ENCODE measurements around the gene COL1A2.

Gene COL1A2

DNA sequence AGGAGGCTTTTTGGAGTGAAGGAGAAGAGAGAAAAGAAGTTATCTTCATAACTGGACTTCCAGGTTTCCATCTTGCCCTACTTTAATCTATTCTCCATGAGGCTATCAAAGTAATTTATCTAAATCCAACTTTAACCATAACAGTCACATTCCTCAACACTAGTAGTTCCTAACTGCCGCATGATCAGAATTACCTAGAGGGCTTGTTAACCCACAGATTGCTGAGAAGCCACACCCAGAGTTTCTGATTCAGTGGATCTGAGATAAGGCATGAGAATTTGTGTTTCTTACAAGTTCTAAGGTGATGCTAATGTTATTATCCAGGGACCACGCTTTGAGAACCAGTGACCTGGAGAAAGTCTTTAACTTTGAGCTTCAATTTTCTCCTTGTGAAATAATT is 8.3 kb upstream of the COL1A2 start:
- DNase-seq, result no peak

DNA sequence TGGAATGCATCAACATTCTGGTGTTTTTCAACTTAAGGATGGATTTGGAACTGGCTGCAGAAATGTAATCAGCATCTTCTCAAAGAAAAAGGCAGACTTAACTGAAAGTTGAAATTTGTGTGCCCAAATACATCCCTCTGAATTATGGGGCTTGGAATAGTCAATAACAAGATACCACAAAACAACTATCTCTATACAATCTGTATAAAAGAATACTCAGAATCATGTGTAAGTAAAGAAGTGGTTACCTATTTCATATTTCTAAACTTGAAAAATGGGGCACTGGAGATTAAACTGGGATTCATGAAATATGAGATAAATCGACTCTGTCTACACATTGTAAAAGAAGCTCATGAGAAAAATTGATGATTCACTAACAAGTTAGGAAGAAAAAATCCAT is 6.2 kb upstream of the COL1A2 start:
- no peak for DNase-seq

DNA sequence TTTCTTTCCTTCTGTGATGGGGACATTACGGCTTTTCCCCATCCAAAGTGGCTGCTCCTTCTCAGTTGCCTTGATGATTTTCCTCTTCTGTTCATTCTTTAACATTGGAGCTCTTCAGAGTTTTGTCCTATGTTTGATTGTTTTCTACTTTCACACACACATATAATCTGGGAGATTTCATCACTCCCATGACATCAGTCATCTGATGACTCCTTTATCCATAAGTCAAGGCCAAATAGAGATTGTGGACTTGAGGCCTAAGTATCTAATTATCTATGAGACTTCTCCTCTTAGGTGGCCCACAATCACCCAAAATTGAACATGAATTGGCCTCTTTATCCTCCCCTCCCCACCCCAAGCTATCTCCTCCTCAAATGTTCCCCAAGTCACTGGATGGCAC is 5.3 kb upstream of the COL1A2 start:
- DNase-seq, result no peak

DNA sequence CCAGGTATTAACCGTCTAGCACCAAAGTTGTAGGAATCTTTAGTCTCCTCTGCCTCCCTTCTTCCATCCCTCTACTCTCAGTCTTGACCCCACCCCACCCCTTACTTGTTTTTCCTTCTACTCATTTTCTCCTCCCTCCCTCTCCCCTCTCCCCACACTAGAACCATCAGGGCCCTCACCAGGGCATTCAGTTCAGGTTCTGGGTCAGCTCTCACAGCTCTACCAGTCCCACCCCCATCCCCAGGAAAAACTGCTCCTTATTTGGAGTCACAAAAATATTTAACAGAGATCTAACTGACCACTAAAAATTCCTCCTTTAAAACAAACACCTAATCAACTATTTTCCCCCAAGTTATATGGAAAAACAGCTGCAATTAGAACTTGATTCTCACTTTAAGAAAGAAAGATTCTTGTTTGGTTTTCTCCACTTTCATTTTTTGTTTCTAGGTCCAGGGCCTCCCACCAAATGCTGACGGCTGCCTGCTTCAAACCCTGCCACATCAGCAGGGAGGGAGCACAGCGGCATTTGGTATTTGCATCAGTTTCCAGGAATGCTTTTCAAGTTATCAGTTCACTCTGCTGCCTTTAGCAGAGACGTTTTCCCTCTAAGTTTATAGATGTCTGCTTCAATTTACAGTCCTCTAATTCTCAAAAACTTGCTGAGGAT is 2.8 kb upstream of the COL1A2 start:
- DNase-seq, result no peak

DNA sequence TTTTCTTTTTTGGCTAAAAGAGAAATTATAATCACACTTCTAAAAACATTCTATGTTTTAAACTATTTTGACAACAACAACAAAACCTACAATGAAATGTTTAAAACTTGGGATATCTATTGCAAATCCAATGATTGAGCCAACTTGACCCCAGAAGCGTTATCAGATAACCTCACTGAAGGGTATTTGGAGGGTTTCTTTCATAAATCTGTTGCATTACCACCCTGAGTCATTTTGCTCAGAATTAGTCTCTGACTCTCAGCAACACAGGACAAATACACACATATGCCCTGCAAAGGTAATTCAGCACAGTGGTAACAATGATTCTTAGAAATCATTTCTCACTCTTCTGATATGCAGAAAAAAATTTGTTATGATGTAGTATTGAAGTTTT is 2.3 kb upstream of the COL1A2 start:
- no peak for DNase-seq

DNA sequence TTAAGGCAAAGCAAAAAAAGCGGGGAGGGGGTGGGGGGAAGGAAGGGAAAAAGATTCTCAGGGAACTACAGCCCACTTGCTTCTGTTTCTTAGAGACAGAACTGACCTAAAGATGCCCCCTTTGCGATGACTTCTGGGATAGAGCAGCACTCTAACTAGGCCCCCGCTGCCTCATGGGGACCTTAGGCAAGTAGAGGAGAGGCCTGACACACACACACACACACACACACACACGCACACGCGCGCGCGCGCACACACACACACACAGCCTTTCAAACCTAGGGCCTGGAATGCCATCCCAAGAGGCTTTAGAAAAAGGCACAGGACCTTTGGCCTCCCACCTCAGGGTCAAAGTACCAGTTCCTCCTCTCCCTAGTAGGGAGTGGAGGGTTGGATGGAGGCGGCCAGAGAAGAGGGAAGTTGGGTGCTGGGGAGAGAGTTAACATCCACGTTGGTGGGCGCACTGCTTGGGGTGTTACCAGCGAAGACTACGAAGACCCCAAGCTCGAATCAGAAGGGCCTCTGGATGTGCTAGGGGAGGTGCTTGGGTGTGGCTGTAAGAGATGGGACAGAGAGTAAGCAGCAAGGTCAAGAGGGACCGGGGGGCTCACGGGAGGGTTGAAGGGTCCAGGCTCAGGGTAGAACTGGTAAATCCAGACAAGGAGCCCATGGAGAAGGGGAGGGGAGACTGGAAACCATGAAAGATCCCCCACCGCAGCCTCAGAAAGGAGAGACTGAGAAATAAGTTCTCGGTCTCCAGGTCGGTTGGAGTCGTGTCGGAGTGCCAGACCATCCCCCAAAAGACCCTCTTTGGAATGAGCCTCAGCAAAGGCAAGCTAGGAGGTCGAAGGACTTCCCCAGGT is 1.2 kb upstream of the COL1A2 start:
- no peak for DNase-seq

DNA sequence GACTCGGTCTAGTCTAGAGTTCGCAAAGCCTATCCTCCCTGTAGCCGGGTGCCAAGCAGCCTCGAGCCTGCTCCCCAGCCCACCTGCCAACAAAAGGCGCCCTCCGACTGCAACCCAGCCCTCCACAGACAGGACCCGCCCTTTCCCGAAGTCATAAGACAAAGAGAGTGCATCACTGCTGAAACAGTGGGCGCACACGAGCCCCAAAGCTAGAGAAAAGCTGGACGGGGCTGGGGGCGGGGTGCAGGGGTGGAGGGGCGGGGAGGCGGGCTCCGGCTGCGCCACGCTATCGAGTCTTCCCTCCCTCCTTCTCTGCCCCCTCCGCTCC is 622 bp upstream of the COL1A2 start:
- DNase-seq, result no peak

DNA sequence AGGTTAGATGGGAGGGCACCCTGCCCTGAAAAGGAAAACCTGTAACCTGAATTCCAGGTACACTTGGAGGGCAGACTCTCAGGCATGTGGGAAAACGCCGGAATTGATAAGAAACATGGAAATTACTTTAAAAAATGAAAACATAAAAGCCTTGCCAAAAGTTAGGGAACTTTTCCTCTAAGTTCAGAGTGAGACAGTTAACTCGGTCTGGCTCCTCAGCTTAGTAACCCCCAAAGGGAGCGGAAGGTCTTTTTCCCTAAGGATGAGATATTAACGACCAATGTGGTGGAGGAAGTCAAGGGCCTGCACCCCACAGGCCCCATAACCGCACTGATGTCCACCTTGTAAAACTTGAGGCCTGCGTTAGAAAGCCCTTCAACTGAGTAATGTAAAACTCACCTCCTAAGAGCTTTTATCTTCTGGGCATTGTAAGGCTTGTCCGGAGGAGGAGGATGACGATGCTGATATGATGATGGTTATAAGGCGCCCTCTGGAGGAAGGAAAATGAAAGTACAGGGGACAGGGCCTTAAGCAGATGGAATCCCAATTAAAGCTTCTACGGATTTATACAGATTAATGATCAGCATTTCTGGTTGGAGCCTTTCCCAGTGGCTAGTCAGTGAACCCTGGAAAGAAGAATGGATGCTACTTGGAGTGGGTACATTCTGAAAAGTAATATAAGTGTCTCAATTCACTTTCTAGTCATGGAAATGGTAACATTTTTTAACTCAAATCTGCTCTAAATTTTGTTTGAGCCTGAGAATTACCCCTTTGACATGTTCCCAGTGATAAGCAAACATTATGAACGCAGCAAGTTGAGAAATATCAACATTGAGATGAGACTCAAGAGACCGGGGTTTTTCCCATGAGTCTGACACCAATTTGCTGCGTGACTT is 694 bp downstream of the COL1A2 start:
- DNase-seq, result no peak

DNA sequence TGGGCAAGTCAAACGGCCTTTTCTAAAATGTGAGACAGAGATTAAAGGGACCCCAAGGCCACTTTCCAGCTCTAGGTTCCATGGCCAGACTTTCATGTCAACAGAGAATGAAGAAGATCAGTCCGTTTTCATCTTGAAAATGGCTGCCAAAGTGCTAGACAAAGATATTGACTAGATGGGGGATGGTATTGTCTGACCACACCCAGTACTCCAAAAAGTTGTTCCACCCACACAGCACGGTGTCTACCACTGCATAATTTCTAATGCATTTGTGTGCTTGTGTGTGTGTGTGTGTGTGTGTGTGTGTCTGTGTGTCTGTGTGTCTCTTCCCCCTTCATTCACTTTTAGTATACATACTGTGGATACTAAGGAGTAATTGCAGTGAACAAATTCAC is 1.3 kb downstream of the COL1A2 start:
- no peak for DNase-seq

DNA sequence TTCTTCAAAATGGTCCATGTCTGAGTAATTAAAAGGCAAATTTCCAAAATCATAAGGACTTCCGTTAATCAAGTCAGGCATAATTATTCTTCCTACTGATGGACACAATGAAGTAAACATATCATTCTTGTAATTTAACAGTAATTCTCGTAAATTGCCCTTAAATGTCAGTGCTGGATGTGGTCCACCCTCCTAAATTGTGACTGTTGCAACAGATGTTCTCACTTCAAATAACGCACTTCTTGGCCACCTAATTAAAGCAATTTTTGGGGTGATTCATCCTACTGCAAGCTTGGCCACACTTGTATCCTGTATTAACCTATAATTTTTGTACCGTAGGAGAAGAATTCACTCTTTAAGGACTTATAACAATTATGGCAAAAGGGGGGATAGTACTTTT is 1.9 kb downstream of the COL1A2 start:
- no peak for DNase-seq

DNA sequence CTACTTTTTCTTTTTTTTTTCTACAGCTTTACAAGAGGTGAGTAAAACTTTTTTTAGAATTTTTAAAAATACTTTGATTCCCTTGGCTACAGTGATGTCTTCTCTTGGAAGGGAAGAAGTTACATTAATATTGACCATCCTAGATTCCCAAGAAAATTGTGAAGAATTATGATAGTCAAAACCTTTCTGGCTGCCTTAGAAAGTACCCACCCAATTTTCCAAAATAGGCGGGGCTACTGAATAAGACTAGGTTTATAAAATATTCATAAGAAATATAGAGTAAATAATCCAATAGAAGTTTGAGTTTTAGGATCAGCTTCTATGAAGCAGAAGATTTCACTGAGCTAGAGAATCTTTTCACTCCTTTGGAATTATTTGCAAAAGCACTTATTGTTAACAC is 3.0 kb downstream of the COL1A2 start:
- no peak for DNase-seq

DNA sequence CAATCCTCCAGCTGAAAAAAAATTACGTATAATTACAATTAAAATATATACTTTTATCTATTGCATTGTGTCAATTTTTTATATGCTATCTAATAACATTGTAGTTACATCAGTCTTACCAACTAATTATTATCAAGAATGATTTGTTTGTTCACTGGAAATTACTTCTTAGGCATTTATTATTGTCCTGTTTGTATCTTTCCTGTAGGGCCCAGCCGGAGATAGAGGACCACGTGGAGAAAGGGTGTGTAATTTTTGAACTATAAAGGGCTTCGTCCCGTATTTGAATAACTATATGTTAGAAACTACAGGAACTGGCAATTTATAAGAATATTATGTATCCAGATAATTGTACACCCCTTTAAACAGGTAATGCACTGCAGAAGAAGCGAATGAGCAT is 4.1 kb downstream of the COL1A2 start:
- no peak for DNase-seq

DNA sequence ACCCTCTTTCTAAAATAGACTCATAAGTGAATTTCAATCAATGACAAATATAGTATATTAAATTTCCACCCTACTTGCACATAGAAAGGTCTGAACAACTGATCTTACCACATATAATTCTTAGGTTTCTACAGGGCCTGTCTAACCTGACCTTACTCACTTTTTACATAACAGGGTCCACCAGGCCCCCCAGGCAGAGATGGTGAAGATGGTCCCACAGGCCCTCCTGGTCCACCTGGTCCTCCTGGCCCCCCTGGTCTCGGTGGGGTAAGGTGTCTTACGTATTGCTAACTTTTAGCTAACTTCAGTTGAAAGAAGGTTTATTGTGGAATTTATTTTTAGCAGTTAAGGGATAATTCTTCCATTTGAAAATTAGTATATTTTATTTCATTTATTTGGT is 5.3 kb downstream of the COL1A2 start:
- DNase-seq, result no peak

DNA sequence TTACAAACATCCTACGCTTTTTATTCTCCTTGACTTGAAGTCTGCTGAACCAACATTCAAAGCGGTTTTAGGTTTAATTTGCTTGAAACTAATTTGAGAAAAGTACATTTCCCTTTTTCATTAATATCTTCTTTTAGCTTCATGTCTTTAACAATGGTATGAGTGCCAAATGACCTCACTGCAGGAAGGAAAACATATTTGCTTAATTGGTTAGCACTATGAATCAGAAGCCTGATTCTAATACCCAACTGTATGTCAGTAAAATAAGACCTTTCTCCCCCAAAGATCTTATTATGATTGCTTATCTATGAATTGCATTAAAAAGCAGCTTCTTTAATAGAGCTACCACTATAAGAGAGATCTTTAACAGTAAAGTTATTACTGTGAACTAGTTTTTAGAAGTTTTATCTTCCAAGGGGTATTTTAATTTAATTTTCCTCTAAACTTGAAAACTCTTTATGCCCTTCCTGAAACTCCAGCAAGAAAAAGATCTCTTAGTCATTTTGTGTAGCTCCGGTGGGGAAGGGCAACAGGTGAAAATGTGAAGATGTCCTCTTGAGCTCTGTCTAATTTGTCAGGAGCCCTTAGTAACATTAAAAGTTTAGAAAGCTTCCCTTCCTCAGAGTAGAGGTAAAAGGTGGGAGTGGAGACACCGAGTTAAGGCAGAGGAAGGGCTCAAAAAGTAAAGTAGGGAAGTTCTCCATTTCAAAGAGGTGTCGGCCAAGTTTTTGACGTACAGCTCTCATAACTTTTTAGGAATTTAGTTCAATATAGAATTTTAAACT is 6.1 kb downstream of the COL1A2 start:
- DNase-seq, result no peak

DNA sequence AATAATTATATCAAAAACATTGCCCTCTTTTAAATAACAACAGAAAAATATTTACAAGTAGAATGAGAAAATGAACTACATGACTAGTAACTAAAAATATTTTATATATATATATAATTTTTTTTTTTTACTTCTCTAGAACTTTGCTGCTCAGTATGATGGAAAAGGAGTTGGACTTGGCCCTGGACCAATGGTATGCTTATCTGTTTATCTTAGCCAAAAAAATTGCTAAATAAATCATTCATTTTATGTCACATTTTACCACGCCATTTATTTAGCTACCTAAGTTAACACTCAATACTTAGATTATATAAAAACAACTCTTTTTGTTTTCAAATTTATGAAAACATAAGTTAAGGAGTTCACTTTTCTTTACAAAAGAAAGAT is 6.7 kb downstream of the COL1A2 start:
- no peak for DNase-seq

DNA sequence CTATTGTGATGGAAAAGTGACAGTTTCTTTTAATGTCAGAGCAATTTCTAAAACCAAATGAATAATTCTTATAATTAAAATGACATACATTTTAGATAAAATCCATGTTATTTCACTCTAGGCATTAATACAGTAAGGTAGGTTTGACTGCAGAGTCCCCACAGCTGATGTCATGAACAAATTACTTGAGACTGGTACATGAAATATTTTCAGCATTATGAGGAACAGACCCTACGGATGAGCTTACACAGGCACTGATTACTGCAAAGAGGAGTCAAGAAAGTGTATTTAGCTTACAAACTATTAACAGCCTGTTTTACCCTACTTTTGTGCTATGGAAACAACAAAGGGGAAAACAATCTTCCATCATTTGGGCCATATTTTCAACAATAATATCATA is 8.9 kb downstream of the COL1A2 start:
- no peak for DNase-seq

DNA sequence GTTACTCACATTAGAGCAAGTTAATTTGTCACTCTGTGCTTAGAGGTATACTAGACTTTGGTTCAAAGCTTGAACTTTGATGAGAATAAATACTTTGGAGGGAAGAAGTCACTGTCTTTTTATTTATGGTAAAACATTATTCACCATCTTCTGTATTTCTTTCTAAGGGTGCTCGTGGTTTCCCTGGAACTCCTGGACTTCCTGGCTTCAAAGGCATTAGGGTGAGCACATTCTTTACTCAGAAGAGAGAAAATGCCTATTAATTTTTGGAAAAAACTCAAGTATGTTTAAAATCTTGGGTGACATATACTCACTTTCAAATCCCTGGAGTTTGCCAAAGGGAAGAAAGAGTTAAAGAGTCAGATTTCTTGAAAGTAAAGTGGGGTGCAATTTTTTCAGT is 10.8 kb downstream of the COL1A2 start:
- DNase-seq, result no peak

DNA sequence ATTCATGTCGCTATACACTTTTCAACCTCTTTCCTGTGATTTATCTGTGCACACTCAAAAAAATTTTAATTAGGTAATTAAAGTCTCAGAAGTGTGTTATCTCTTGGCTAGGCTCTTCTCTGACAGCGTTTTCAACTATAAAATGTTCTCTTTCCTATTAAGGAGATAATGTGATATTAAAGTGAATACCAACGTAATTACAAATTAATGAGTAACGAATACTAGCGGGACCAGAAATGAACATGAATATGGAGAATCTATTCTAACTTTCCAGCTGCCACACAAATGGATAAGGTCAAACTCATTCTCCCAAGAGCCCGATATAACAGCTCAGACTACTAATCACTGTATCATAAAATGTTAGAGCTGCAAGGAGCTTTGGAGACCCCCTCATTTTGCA is 12.0 kb downstream of the COL1A2 start:
- DNase-seq, result no peak

DNA sequence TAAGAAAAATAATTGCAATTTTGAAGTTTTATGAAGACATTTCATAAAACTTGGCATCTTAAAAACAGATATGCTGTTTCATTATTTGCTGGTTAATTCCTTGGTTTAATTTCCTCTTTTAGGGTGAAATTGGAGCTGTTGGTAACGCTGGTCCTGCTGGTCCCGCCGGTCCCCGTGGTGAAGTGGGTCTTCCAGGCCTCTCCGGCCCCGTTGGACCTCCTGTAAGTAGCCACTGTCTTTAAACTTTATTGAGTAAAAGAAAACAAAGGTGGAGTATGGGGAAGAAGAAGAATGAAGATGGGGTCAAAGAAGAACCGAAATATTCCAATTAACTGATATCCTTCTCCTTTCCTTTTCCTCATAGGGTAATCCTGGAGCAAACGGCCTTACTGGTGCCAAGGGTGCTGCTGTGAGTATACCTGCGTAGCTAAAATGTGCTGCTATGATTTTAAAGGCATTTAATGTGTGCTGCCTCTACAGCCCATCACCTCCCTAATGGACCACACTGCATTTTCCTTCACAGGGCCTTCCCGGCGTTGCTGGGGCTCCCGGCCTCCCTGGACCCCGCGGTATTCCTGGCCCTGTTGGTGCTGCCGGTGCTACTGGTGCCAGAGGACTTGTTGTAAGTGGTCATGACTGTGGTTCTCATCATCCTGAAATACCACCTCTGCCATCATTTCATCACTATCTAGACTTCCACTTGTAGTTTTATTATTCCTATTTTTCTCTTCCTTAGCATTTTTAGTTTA is 14.7 kb downstream of the COL1A2 start:
- no peak for DNase-seq

DNA sequence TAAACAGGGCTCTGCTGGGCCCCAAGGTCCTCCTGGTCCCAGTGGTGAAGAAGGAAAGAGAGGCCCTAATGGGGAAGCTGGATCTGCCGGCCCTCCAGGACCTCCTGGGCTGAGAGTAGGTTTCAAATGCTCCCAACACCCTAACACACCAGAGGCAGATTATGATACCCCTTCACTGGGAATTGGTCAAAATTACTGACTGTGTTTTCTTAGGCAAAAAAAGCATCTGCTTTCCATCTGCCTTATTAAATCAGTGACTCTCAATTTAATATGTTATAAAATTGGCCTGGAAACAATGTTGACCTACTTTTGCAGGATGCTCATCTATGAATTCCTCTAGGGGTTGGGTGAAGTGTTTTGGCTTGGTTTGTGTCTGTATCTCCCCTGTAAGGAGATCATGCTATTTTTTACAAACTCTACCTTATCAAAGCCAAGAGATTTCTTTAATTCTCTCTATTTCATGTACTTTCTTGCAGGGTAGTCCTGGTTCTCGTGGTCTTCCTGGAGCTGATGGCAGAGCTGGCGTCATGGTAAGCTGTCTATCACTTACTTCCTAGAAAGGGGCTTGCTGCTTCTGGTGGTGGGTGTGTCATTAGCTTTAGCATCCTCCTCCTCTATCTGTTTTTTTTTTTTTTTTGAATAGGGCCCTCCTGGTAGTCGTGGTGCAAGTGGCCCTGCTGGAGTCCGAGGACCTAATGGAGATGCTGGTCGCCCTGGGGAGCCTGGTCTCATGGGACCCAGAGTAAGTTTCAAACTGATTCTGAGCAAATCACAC is 15.9 kb downstream of the COL1A2 start:
- DNase-seq, result no peak

DNA sequence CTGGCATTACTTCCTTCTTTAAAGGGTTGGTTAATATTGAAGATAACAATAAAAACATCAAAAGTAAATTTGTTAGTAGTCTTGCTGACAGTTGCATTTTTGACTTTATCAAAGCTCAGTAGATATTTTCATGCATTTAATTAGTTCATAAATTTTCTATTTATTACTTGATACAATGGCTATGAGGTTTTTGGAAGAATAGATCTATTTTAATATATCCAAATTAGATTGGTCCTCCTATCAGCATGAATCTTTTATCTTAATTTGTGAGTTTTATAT is 16.4 kb downstream of the COL1A2 start:
- no peak for DNase-seq
